ENCODE data around the gene THADA. TPM values are rescaled to one million over a fixed set of nuclear protein-coding genes. Genes with fewer than 3 reads are reported as not detected.
A peak's percentile ranks its signal among the peaks of the same experiment; 100 is the strongest.

The THADA gene
- polyA plus RNA-seq, 1 donor (not counting 4 experiments of a cell fraction or from before 2014, with no cell fraction given) = 22.6 TPM

GRCh38 chr2:43538034-43538670 lies 57.7 kb downstream of the THADA start:
- dilution Hi-C loops (cut with MboI; ENCODE audit: extremely low pct_ligation_motif_present, low sequenced_read_pairs) = no loop called here
- Histone ChIP-seq H3K27ac (ENCODE audit: control insufficient read depth, insufficient read depth, low read length) (peak overlapping the region; percentile 73), H2AFZ (ENCODE audit: control insufficient read depth, low read length) (peak overlapping the region; percentile 54), H3K9me1 (ENCODE audit: control insufficient read depth, extremely low read depth, insufficient read depth, low read length) (no peaks in the 10 kb centered on the region), H3K4me2 (ENCODE audit: control insufficient read depth, extremely low read depth, insufficient read depth, low read depth, low read length) (peak overlapping the region; percentile 4), H3K4me1 (ENCODE audit: control insufficient read depth, extremely low read depth, insufficient read depth, low read length) (peaks cover 38% of the 10 kb centered on the region), H3K9ac (ENCODE audit: control insufficient read depth, extremely low read depth, insufficient read depth, low read length) (no peak overlapping the region), H4K20me1 (ENCODE audit: control insufficient read depth, extremely low read depth, insufficient read depth, low read length) (no peaks in the 10 kb centered on the region), H3K9me3 (ENCODE audit: control insufficient read depth, low read depth, low read length) (no peaks in the 10 kb centered on the region), H3K27me3 (ENCODE audit: control insufficient read depth, extremely low read depth, insufficient read depth, low read length) (no peaks in the 10 kb centered on the region), H3K4me3 (ENCODE audit: control insufficient read depth in 2 of 3, extremely low read depth in 1 of 3, insufficient read depth in 2 of 3, low read depth in 1 of 3, low read length in 3 of 3) (no peak overlapping the region), H3K36me3 (ENCODE audit: control insufficient read depth in 2 of 2, extremely low read depth in 1 of 2, insufficient read depth in 2 of 2, low read length in 2 of 2) (no peaks in the 10 kb centered on the region), H3K79me2 (ENCODE audit: control insufficient read depth, insufficient read depth, low read length) (no peaks in the 10 kb centered on the region)
- FAIRE-seq = peak; percentile 95
- DNase-seq (ENCODE audit: low read depth, low spot score) = no peak
- TF ChIP-seq EZH2 (IDR thresholded peaks at IDR 0.05; ENCODE audit: low read length) (no peak), CTCF (optimal IDR thresholded peaks at IDR 0.05 in 1 of 3, IDR thresholded peaks at IDR 0.05 in 1 of 3, conservative IDR thresholded peaks at IDR 0.05 in 1 of 3; ENCODE audit: extremely low read depth in 1 of 3, insufficient read depth in 2 of 3, low read length in 3 of 3) (no peak)

- dilution Hi-C loops (cut with MboI; ENCODE audit: extremely low pct_ligation_motif_present, low sequenced_read_pairs) = no loop called here
- H3K79me2 ChIP-seq (ENCODE audit: control insufficient read depth, insufficient read depth, low read length) = no peaks in the 10 kb centered on the region
- H3K9ac ChIP-seq (ENCODE audit: control insufficient read depth, extremely low read depth, insufficient read depth, low read length) = no peak overlapping the region
- H3K36me3 ChIP-seq (ENCODE audit: control insufficient read depth in 2 of 2, extremely low read depth in 1 of 2, insufficient read depth in 2 of 2, low read length in 2 of 2) = no peaks in the 10 kb centered on the region
- no peak for TF ChIP-seq CTCF (optimal IDR thresholded peaks at IDR 0.05 in 1 of 3, IDR thresholded peaks at IDR 0.05 in 1 of 3, conservative IDR thresholded peaks at IDR 0.05 in 1 of 3; ENCODE audit: extremely low read depth in 1 of 3, insufficient read depth in 2 of 3, low read length in 3 of 3)
- no peaks in the 10 kb centered on the region for H3K9me1 ChIP-seq (ENCODE audit: control insufficient read depth, extremely low read depth, insufficient read depth, low read length)
- H2AFZ ChIP-seq (ENCODE audit: control insufficient read depth, low read length) = no peak overlapping the region
- H3K27me3 ChIP-seq (ENCODE audit: control insufficient read depth, extremely low read depth, insufficient read depth, low read length) = no peaks in the 10 kb centered on the region
- H3K27ac ChIP-seq (ENCODE audit: control insufficient read depth, insufficient read depth, low read length) = no peak overlapping the region
- peaks cover 38% of the 10 kb centered on the region for H3K4me1 ChIP-seq (ENCODE audit: control insufficient read depth, extremely low read depth, insufficient read depth, low read length)
- H3K4me3 ChIP-seq (ENCODE audit: control insufficient read depth in 2 of 3, extremely low read depth in 1 of 3, insufficient read depth in 2 of 3, low read depth in 1 of 3, low read length in 3 of 3) = no peak overlapping the region
- H4K20me1 ChIP-seq (ENCODE audit: control insufficient read depth, extremely low read depth, insufficient read depth, low read length) = no peaks in the 10 kb centered on the region
- H3K9me3 ChIP-seq (ENCODE audit: control insufficient read depth, low read depth, low read length) = no peaks in the 10 kb centered on the region
- H3K4me2 ChIP-seq (ENCODE audit: control insufficient read depth, extremely low read depth, insufficient read depth, low read depth, low read length) = no peak overlapping the region
- DNase-seq (ENCODE audit: low read depth, low spot score) = no peak
- no peak for FAIRE-seq
Measured at GRCh38 chr2:43537137-43537536, 58.7 kb downstream of the THADA start.

All from keratinocyte (primary cell).